H1 (cell line): ENCODE measurements around the gene PLAA.

Source experiments
- ATF3 ChIP-seq: IDR thresholded peaks from 2 replicates; pipeline ENCODE4 v1.6.1; 2011; ENCODE audit warnings: low read depth, mild to moderate bottlenecking, low read length; ENCODE audit not compliant: insufficient read depth
- EP300 ChIP-seq, 2 experiments: IDR thresholded peaks; 1 replicate in 1 of 2; 2 replicates in 1 of 2; pipeline ENCODE4 v1.6.1; 2011 to 2012; ENCODE audit warnings: low read depth in 2 of 2, low read length in 2 of 2, mild to moderate bottlenecking in 2 of 2, borderline replicate concordance in 1 of 2, inconsistent platforms in 1 of 2, moderate library complexity in 1 of 2

GRCh38 chr9:26913138-26913668 lies 33.8 kb downstream of the PLAA start:
- TF ChIP-seq ATF3 = no peak
- TF ChIP-seq EP300 (IDR thresholded peaks at IDR 0.05; ENCODE audit: borderline replicate concordance in 1 of 2, low read depth in 2 of 2, low read length in 2 of 2) = no peak
